ENCODE data around the gene TRIM65. TPM values are rescaled to one million over a fixed set of nuclear protein-coding genes. Genes with fewer than 3 reads are reported as not detected.
A peak's percentile ranks its signal among the peaks of the same experiment; 100 is the strongest.

The TRIM65 gene
- total and polyA plus RNA-seq, 2 of the 13 experiments (the other 11 are each of a cell fraction or from before 2014, with no cell fraction given): 10.3 to 22.4 TPM

DNA sequence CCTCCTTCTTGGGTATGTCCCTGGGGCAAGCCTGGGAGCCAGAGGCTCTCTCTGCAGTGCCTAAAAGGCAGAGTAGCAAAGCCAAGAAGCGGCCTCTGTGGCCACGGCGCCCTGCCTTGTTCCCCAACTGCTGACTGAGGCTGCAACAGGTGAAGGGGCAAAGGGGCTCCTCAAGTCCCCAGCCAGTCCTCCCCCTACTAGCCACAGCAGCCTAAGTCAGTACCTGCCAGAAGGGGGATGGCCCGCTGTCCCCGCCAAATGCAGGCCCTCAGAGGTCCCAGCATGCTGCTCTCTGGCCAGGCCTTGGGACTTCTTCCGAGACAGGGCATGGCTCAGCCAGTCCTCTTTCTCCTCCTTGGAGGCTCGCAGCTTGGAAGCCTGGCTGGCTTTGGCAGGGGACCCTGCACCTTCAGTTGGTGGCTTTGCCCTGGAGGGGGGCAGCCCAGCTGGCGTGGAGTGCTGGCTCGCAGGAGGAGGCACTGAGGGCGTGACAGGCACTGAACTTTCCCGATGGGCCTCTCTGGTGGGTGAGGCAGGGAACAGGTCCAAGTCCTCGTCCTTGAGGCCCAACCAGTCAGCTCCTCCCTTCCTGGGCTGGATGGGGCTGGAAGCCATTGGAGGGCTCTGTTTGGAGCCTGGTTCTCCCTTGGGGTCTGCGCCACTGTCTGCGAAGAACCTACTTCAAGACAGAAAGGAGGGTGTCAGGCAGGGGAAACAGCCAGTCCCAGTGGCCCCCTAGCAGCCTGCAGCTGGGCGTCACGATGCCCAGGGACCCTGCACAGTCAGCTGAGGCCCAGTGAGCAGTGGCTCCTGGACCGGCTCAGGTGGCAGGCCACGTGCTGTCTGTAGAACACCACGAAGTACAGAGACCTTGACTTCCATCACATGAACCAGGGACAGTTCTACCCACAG is 26.5 kb upstream of the TRIM65 start:
- no peaks in the 10 kb centered on the region for H3K27me3 ChIP-seq (ENCODE audit: control insufficient read depth in 1 of 2, insufficient read depth in 2 of 2, low read length in 2 of 2)
- ChIA-PET CTCF (ENCODE audit: low intra/inter-chr PET ratio, low total read pairs) (no interaction called here), POLR2A (interaction anchor here (0.9 to 2.3 kb wide), 7 partner anchors 13 to 77 kb away, joined by 3 to 12 read pairs (median 4); partner anchors contain the start of genes CDK3, FBF1, MRPL38 and WBP2)
- peaks cover 42% of the 10 kb centered on the region for H3K4me1 ChIP-seq (ENCODE audit: insufficient read depth, low read length)
- intact Hi-C loops (cut with micrococcal nuclease; ENCODE audit: unreplicated experiment): no loop called here
- H4K20me1 ChIP-seq (ENCODE audit: insufficient read depth, low read length): no peaks in the 10 kb centered on the region
- no peaks in the 10 kb centered on the region for H3K36me3 ChIP-seq (replicated peaks in 1 of 2; ENCODE audit: control insufficient read depth in 1 of 2, insufficient read depth in 2 of 2, low read length in 2 of 2)
- peak; percentile 66 for ATAC-seq
- H3K4me3 ChIP-seq (replicated peaks in 1 of 3; ENCODE audit: insufficient read depth in 1 of 3, low read depth in 2 of 3, low read length in 3 of 3): peak overlapping the region in 1 of 3 experiments; percentile 15; a peak in 1 of 6 replicates
- no peaks in the 10 kb centered on the region for H3K79me2 ChIP-seq (ENCODE audit: insufficient read depth, low read length)
- no peak for DNase-seq (ENCODE audit: low spot score)
- no TSS peak for BruUV-seq (replicated peaks)
- WGBS (ENCODE audit: low lambda C conversion rate): 71% methylated on average over 13 of the region's 19 CpGs
- peak overlapping the region; percentile 6; the same call in 1 of the 2 replicates for H3K9ac ChIP-seq (ENCODE audit: insufficient read depth, low read depth, low read length)
- H2AFZ ChIP-seq (ENCODE audit: low read length): no peak overlapping the region
- H3K4me2 ChIP-seq (ENCODE audit: low read depth, low read length): peak overlapping the region; percentile 48
- H3K27ac ChIP-seq (ENCODE audit: extremely low read length, insufficient read depth, low read length): peak overlapping the region; percentile 3
- in situ Hi-C loops (cut with HindIII; ENCODE audit: extremely low pct_ligation_motif_present, low pct_unique_long_range_greater_than_20kb): no loop called here
- FAIRE-seq: peak; percentile 15
- H3K9me3 ChIP-seq (ENCODE audit: low read length): no peaks in the 10 kb centered on the region
- TF ChIP-seq JUNB (CRISPR knock-in tag; IDR thresholded peaks at IDR 0.05; ENCODE audit: borderline replicate concordance): no peak
- TF ChIP-seq MYC (CRISPR knock-in tag; IDR thresholded peaks at IDR 0.05; ENCODE audit: borderline replicate concordance): peak; percentile 12; the same call in 1 of the 2 replicates
- TF ChIP-seq PAX8 (CRISPR knock-in tag; IDR thresholded peaks at IDR 0.05; ENCODE audit: borderline replicate concordance): no peak
- TF ChIP-seq, protein P1, sequence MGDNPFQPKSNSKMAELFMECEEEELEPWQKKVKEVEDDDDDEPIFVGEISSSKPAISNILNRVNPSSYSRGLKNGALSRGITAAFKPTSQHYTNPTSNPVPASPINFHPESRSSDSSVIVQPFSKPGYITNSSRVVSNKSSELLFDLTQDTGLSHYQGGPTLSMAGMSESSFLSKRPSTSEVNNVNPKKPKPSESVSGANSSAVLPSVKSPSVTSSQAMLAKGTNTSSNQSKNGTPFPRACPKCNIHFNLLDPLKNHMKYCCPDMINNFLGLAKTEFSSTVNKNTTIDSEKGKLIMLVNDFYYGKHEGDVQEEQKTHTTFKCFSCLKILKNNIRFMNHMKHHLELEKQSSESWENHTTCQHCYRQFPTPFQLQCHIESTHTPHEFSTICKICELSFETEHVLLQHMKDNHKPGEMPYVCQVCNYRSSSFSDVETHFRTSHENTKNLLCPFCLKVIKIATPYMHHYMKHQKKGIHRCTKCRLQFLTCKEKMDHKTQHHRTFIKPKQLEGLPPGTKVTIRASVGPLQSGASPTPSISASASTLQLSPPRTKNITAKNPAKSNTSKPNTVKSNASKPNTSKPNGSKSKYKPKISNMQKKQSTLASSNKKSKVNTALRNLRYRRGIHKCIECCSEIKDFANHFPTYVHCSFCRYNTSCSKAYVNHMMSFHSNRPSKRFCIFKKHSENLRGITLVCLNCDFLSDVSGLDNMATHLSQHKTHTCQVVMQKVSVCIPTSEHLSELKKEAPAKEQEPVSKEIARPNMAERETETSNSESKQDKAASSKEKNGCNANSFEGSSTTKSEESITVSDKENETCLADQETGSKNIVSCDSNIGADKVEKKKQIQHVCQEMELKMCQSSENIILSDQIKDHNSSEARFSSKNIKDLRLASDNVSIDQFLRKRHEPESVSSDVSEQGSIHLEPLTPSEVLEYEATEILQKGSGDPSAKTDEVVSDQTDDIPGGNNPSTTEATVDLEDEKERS (CRISPR knock-in tag; IDR thresholded peaks at IDR 0.05): 0 out of 2 replicates have a peak, but pooled peaks have one; percentile 23
- TF ChIP-seq TARDBP (CRISPR knock-in tag; IDR thresholded peaks at IDR 0.05): 0 out of 2 replicates have a peak, but pooled peaks have one; percentile 24
- TF ChIP-seq ZNF768 (CRISPR knock-in tag; IDR thresholded peaks at IDR 0.05): peak; percentile 10; the same call in 1 of the 2 replicates
- peak; percentile 68; the same call in 1 of the 2 replicates for TF ChIP-seq ZNF225 (CRISPR knock-in tag; IDR thresholded peaks at IDR 0.05)
- 0 out of 2 replicates have a peak, but pooled peaks have one; percentile 4 for TF ChIP-seq TMF1 (CRISPR knock-in tag; IDR thresholded peaks at IDR 0.05; ENCODE audit: low read depth)
- peak; percentile 57; the same call in 1 of the 2 replicates for TF ChIP-seq ZNF180 (CRISPR knock-in tag; IDR thresholded peaks at IDR 0.05; ENCODE audit: borderline replicate concordance, low read depth)
- peak; percentile 46 for TF ChIP-seq TFDP2 (CRISPR knock-in tag; IDR thresholded peaks at IDR 0.05)
- TF ChIP-seq ATF7-NPFF (CRISPR knock-in tag; IDR thresholded peaks at IDR 0.05; ENCODE audit: low read depth): no peak; the same call in 1 of the 2 replicates
- TF ChIP-seq ZNF850 (CRISPR knock-in tag; conservative IDR thresholded peaks at IDR 0.05): no peak
- peak; percentile 49 for TF ChIP-seq HOXA3 (CRISPR knock-in tag; IDR thresholded peaks at IDR 0.05)
- TF ChIP-seq MED8 (CRISPR knock-in tag; IDR thresholded peaks at IDR 0.05; ENCODE audit: insufficient replicate concordance): peak; percentile 14

Measured in HepG2 (cell line).